Adrenal gland (tissue), 5 donors: ENCODE measurements around the gene DNPEP.

Experiments
- POLR2A ChIP-seq, 2 donors: fragments of 450-650 bp; IDR thresholded peaks; one replicate each; pipeline ENCODE4 v1.6.1; 2017; ENCODE audit warnings: antibody characterized with exemption in 2 of 2, mild to moderate bottlenecking in 2 of 2, moderate library complexity in 1 of 2
- TF ChIP-seq, protein P1 (sequence below), 6 experiments: fragments of 450-650 bp in 4 of 6; fragments of 200-600 bp in 2 of 6; sonication (generic) in 1 of 6; IDR thresholded peaks; 1 replicate in 5 of 6; 2 replicates in 1 of 6; pipeline versions ENCODE4 v1.5.1 to v1.8.0; 2016 to 2021; ENCODE audit warnings: antibody characterized with exemption in 6 of 6, mild to moderate bottlenecking in 2 of 6, moderate library complexity in 1 of 6
- donor health status: DM: no; HTN: no; CAD: no.

DNA sequence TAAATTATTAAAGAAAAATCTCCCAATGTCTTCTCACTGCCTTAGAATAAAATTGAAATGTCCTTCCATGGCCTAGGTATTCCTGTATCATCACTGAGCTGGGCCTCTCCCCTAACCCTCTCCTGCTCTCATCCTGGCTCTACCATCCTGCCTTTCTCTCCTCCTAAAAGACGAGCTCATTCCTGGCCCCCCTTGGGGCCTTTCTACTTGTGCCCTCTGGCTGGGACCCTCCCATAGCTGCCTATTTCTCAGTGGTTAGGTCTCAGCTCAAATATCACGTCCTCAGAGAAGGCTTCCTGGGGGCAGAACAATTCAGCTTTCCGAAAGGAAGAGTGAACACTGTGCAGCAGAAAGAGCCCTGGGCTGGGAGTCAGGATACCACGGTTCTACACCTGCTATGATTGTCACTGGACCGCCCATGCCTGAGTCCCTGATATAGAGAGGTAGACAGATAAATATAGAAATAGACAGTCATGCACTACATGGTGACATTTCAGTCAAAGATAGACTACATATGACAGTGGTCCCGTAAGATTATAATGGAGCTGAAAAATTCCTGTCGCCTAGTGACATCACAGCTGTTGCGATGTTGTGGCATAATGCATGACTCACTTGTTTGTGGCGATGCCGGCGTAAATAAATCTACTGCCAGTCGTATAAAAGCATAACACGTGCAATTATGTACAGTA is 9.4 kb downstream of the DNPEP start:
- TF ChIP-seq, protein P1, sequence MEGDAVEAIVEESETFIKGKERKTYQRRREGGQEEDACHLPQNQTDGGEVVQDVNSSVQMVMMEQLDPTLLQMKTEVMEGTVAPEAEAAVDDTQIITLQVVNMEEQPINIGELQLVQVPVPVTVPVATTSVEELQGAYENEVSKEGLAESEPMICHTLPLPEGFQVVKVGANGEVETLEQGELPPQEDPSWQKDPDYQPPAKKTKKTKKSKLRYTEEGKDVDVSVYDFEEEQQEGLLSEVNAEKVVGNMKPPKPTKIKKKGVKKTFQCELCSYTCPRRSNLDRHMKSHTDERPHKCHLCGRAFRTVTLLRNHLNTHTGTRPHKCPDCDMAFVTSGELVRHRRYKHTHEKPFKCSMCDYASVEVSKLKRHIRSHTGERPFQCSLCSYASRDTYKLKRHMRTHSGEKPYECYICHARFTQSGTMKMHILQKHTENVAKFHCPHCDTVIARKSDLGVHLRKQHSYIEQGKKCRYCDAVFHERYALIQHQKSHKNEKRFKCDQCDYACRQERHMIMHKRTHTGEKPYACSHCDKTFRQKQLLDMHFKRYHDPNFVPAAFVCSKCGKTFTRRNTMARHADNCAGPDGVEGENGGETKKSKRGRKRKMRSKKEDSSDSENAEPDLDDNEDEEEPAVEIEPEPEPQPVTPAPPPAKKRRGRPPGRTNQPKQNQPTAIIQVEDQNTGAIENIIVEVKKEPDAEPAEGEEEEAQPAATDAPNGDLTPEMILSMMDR (IDR thresholded peaks at IDR 0.05) = no peak
- no peak for TF ChIP-seq POLR2A (IDR thresholded peaks at IDR 0.05)
